GM12801 (cell line): ENCODE results near the gene EXD3.

Source experiments
- CTCF ChIP-seq: IDR thresholded peaks from one replicate; pipeline ENCODE4 v1.5.1; 2011; ENCODE audit warnings: control low read depth; ENCODE audit not compliant: insufficient read length; ENCODE audit errors: extremely low read depth

EXD3 gene

GRCh38 chr9:137365552-137366444 lies 57.2 kb downstream of the EXD3 start:
- no peak for TF ChIP-seq CTCF

GRCh38 chr9:137365056-137365455 lies 57.9 kb downstream of the EXD3 start:
- TF ChIP-seq CTCF = no peak

- no peak for TF ChIP-seq CTCF
Measured at GRCh38 chr9:137359850-137360249, 63.1 kb downstream of the EXD3 start.

GRCh38 chr9:137358126-137358525 lies 64.8 kb downstream of the EXD3 start:
- no peak for TF ChIP-seq CTCF

GRCh38 chr9:137357166-137357565 lies 65.8 kb downstream of the EXD3 start:
- no peak for TF ChIP-seq CTCF

GRCh38 chr9:137355761-137356365 lies 67.1 kb downstream of the EXD3 start:
- TF ChIP-seq CTCF = no peak

- no peak for TF ChIP-seq CTCF
Measured at GRCh38 chr9:137354845-137355760, 67.9 kb downstream of the EXD3 start.
